Activated CD4-positive, alpha-beta T cell treated with anti-CD3 and anti-CD28 coated beads, Interleukin-2, amount 10 ng/mL, durations not matched to agents 7 days and 5 days (primary cell): ENCODE results near the gene SATB2. TPM values are rescaled to one million over a fixed set of nuclear protein-coding genes. Genes with fewer than 3 reads are reported as not detected.

Source experiments
- CTCF ChIA-PET: fragments of 350-600 bp; sonication (Branson Sonifier 250); formaldehyde crosslinking; loops from one replicate; lab custom pipeline; 2021; ENCODE audit warnings: antibody characterized with exemption; lab: Charles Lee
- POLR2A ChIA-PET: fragments of 350-600 bp; sonication (Branson Sonifier 250); formaldehyde crosslinking; loops from one replicate; lab custom pipeline; 2021; ENCODE audit warnings: antibody characterized with exemption; lab: Charles Lee
- DNase-seq: peaks from one replicate; pipeline ENCODE4 v3.0.0-alpha.2; 2020
- H3K27ac Mint-ChIP-seq: one replicate; pipeline ENCODE4 v1.8.0; 2021; ENCODE audit warnings: mild to moderate bottlenecking, moderate library complexity, mixed read lengths
- H3K27me3 Mint-ChIP-seq: one replicate; pipeline ENCODE4 v1.8.0; 2021; ENCODE audit warnings: mixed read lengths
- H3K36me3 Mint-ChIP-seq: one replicate; pipeline ENCODE4 v1.8.0; 2021; ENCODE audit warnings: low read depth, mixed read lengths
- H3K4me1 Mint-ChIP-seq: one replicate; pipeline ENCODE4 v1.8.0; 2021; ENCODE audit warnings: mixed read lengths
- H3K4me3 Mint-ChIP-seq: one replicate; pipeline ENCODE4 v1.8.0; 2021; ENCODE audit warnings: mild to moderate bottlenecking, moderate library complexity, mixed read lengths
- H3K9me3 Mint-ChIP-seq: one replicate; pipeline ENCODE4 v1.8.0; 2021; ENCODE audit warnings: mixed read lengths
- total RNA-seq, 2 experiments: library from RNA; stranded (reverse); gene quantifications; one replicate each; pipeline ENCODE4 v1.2.3, GENCODE V29; 2021

SATB2 gene
- total RNA-seq, 2 experiments from 2014 or later, result 0.02 to 0.07 TPM

DNA sequence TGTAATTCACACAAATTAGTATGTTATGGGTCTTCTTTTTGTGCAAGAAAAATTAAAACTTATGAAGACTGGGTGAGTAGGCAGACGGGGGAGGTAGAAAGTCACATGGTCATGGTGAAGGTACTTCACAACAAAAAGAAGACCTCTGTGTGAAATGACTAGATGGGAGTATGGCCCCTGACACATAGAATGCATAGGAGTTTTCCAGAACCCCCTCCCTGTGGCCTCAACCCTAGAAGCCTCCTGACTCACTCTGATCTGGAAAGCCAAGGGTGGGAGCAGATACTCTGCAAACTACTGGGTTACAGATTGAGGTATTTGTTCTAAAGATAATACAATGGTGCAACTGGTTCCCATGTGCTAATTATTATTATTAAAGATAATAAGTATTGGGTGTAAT is 23.2 kb downstream of the SATB2 start:
- H3K27me3 Mint-ChIP-seq, result peaks cover 9% of the 10 kb centered on the region
- CTCF ChIA-PET, result no interaction called here
- no peak overlapping the region for H3K27ac Mint-ChIP-seq
- H3K4me3 Mint-ChIP-seq, result no peak overlapping the region
- no peak for DNase-seq
- no peaks in the 10 kb centered on the region for H3K36me3 Mint-ChIP-seq
- POLR2A ChIA-PET, result no interaction called here
- H3K4me1 Mint-ChIP-seq, result no peaks in the 10 kb centered on the region
- no peaks in the 10 kb centered on the region for H3K9me3 Mint-ChIP-seq

DNA sequence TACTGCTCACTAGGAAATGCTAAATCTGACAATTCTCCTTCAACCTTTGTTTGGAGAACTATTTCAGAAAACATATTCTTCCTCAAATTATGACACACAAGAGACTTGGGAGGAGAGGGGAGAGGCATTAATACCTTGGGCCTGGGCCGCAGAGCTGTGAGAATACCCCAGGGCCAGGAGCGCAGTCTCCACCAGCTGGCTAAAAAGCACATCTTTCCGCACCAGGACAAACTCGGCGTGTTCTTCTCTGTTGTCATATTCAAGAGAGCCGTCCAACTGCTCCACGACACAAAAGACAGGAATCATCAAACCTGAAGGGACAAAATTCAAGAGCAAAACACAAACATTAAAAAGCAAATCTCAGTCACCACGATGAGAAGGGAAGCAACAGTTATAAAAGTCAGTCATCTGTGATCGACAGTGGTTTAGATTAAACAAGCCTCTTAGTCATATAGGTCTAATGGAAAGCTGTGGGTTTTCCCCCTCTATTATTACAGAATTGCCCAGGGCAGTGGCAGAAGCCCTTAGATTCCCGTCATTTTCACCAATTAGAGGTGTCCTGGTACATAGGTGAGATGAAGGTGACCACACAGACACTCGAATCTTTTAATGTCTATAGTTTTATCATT is 24.4 kb downstream of the SATB2 start:
- Mint-ChIP-seq H3K36me3 (no peaks in the 10 kb centered on the region), H3K4me1 (no peaks in the 10 kb centered on the region), H3K9me3 (no peaks in the 10 kb centered on the region), H3K27ac (no peak overlapping the region), H3K4me3 (no peak overlapping the region), H3K27me3 (peaks cover 11% of the 10 kb centered on the region)
- no peak for DNase-seq
- POLR2A ChIA-PET, result no interaction called here
- CTCF ChIA-PET, result no interaction called here

DNA sequence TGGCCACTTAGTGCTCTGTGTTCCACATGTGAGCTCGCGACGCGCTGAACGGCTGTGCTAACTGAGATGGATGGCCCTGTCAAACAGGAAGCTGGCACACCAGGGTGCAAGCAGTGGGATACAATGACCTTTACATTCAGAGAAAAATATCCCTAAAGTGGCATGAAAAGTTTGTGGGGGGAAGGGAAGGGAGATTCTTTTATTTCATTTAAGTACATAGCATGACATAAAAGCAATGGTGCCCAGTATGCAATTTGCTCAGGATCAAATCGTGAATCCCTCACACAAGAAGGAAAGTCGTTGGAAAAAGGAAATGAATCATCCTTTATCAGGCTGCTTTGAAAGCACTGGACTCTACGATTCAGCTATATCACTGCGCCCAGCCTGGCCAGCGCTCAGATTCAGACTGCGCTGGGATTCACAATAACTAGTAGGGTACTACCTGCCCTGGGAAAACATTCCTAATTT is 26.0 kb downstream of the SATB2 start:
- no peaks in the 10 kb centered on the region for H3K4me1 Mint-ChIP-seq
- peaks cover 11% of the 10 kb centered on the region for H3K27me3 Mint-ChIP-seq
- H3K4me3 Mint-ChIP-seq, result no peak overlapping the region
- H3K36me3 Mint-ChIP-seq, result no peaks in the 10 kb centered on the region
- DNase-seq, result no peak
- ChIA-PET CTCF (no interaction called here), POLR2A (no interaction called here)
- H3K9me3 Mint-ChIP-seq, result no peaks in the 10 kb centered on the region
- no peak overlapping the region for H3K27ac Mint-ChIP-seq

DNA sequence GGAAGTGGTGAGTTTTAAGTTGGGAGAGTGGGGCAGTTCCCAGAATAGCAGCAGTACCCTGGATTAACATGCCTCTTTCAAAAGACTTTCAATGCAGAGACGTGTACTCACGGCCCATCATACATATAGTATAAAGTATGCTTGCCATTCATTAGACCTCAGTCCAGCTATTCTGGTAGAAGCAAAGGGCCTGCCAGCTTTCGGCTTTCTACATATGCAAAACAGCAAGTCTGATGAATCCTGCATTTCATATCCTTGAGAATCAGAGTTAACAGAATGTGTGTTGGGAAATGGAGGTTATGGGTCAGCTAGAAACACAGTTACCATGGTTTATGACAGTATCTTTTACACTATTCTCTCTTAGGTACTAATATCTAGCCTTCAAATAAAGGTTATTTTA is 27.5 kb downstream of the SATB2 start:
- H3K4me3 Mint-ChIP-seq, result no peak overlapping the region
- POLR2A ChIA-PET, result no interaction called here
- H3K27ac Mint-ChIP-seq, result no peak overlapping the region
- CTCF ChIA-PET, result no interaction called here
- peaks cover 8% of the 10 kb centered on the region for H3K27me3 Mint-ChIP-seq
- no peak for DNase-seq
- H3K36me3 Mint-ChIP-seq, result no peaks in the 10 kb centered on the region
- H3K9me3 Mint-ChIP-seq, result no peaks in the 10 kb centered on the region
- no peaks in the 10 kb centered on the region for H3K4me1 Mint-ChIP-seq

DNA sequence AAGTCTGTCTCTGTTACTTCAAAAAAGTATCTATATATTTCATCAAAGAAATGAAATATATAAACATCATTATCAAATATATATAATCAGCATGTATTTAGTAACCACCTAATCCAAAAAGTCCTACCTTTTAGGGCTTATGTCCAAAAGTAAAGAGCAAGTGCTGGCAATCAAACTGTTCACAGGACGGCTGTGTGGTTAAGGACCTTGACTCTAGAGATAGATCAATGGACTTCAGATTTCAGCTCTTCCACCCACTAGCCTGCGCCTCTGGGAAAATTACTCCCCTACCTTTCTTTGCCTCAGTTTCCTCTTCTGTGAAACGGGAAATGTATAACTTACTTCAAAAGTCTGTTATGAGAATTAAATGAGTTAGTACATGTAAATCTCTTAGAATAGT is 29.4 kb downstream of the SATB2 start:
- Mint-ChIP-seq H3K36me3 (no peaks in the 10 kb centered on the region), H3K9me3 (no peaks in the 10 kb centered on the region), H3K4me3 (no peak overlapping the region), H3K4me1 (no peaks in the 10 kb centered on the region), H3K27ac (no peak overlapping the region), H3K27me3 (peaks cover 4% of the 10 kb centered on the region)
- CTCF ChIA-PET, result no interaction called here
- DNase-seq, result no peak
- POLR2A ChIA-PET, result no interaction called here

DNA sequence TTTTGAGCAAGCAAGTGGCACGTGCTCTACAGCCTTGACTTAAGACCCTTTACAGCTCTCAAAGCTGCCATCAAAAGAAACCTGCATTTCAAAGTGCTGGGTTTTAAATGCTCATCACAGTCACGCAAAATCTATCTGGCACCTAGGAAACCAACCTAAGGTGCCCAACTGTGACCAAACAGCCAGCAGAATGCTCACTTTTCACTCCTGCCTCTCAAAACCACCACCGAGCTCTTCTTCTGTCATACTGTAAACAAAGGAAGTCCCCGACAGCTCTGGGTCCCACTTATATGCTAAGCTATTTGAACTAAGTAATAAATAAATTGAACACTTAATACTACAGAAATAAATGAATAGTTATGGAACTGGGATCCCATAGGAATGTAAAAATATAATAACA is 33.6 kb downstream of the SATB2 start:
- Mint-ChIP-seq H3K27ac (no peak overlapping the region), H3K4me3 (no peak overlapping the region), H3K4me1 (no peaks in the 10 kb centered on the region), H3K36me3 (no peaks in the 10 kb centered on the region), H3K9me3 (no peaks in the 10 kb centered on the region), H3K27me3 (peaks cover 2% of the 10 kb centered on the region)
- CTCF ChIA-PET, result no interaction called here
- POLR2A ChIA-PET, result no interaction called here
- no peak for DNase-seq

DNA sequence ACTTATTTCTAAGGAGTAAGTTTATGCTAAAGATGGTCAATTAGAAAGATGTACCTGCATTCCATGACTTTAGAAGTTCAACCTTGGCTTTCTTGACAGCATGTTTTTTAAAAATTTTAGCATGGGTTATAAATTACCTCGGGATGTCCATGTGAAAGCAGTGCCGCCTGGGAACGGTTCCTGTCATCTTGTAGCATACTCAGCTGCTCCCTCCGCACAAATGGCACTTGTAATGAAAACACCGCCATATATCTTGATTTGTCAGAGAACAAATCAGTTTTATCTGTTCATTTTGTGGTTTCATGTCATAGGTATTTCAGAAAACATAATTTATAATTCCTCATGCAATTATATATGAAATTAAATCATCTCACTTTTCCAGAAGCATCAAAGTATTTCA is 38.3 kb downstream of the SATB2 start:
- H3K27ac Mint-ChIP-seq, result no peak overlapping the region
- no peaks in the 10 kb centered on the region for H3K4me1 Mint-ChIP-seq
- no peak overlapping the region for H3K4me3 Mint-ChIP-seq
- DNase-seq, result no peak
- H3K36me3 Mint-ChIP-seq, result no peaks in the 10 kb centered on the region
- H3K27me3 Mint-ChIP-seq, result no peaks in the 10 kb centered on the region
- ChIA-PET POLR2A (no interaction called here), CTCF (no interaction called here)
- no peaks in the 10 kb centered on the region for H3K9me3 Mint-ChIP-seq

DNA sequence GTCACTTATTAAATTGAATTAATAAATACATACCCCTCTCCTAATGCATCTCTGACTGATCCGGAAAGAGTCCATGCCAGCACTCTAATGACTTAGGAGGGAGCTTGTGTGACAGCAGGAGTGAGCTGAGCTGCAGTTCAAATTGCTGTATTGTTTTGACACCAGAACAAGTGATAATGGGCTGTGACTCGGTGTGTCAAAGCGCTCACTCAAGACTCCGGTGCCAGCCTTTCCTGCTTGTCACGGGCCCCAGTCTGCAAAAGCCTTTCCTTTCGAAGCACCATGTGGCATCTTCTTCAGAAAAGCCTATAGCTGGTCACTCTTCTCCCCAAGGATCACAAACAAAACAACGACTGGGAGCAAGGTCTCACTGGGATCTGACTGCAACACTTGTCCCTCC is 43.3 kb downstream of the SATB2 start:
- Mint-ChIP-seq H3K9me3 (no peaks in the 10 kb centered on the region), H3K27ac (no peak overlapping the region), H3K27me3 (peaks cover 2% of the 10 kb centered on the region), H3K4me1 (no peaks in the 10 kb centered on the region), H3K36me3 (no peaks in the 10 kb centered on the region), H3K4me3 (no peak overlapping the region)
- DNase-seq, result no peak
- POLR2A ChIA-PET, result no interaction called here
- CTCF ChIA-PET, result no interaction called here

DNA sequence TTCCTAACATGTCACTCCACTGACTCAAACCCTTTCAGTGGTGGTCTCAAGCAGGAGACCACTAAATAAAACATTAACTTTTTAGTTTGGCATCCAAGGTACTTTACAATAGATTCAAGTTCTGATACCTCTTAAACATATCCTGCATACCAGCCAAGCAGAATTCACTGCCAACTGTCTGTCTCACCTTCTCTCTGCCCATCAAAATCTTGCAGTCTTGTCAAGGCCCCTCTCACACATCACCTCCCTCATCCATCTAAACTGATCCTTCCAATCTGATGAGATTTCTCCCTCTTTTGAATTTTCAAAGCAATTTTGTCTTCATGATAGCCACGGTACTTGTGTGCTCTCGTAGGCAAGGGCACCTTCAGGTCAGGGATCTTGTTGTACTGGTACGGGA is 43.7 kb downstream of the SATB2 start:
- H3K27me3 Mint-ChIP-seq, result peaks cover 2% of the 10 kb centered on the region
- DNase-seq, result no peak
- no peak overlapping the region for H3K27ac Mint-ChIP-seq
- H3K9me3 Mint-ChIP-seq, result no peaks in the 10 kb centered on the region
- ChIA-PET CTCF (no interaction called here), POLR2A (no interaction called here)
- H3K4me3 Mint-ChIP-seq, result no peak overlapping the region
- H3K36me3 Mint-ChIP-seq, result no peaks in the 10 kb centered on the region
- no peaks in the 10 kb centered on the region for H3K4me1 Mint-ChIP-seq

DNA sequence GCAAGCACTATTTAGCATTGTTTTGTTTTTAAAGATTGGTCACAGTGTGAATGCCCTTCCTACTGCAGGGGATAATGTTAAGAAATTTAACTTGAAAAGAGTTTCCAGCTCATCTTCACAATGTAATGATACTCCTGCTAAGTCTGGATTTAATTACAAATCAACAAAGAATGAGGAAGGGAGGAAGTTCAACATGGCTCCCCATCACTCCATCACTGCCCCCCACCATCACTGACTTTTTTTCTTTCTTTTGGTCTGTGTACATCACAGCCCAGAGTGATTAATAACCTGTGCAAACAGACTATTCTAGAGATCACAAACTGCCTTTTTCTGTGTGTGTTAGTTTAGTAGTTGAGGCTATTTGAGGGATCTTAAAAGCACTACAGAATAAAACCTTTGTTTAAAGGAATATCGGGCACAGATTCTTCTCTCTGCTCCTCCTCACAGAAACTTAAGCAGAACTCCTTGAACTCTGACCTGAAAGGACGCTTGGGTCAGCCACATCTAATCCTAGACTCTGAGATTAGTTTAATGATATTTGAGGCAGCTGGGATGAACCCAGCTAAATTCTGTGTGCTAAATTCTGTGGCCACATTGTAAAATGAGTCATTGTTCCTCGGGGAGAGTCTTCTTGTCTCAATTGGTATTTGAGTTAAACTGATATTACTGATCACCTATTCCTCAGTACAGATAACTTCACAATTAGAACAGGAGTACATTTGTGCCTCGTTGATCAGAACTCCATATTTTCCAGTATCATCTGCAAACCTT is 47.8 kb downstream of the SATB2 start:
- no peaks in the 10 kb centered on the region for H3K4me1 Mint-ChIP-seq
- CTCF ChIA-PET, result no interaction called here
- no peaks in the 10 kb centered on the region for H3K36me3 Mint-ChIP-seq

DNA sequence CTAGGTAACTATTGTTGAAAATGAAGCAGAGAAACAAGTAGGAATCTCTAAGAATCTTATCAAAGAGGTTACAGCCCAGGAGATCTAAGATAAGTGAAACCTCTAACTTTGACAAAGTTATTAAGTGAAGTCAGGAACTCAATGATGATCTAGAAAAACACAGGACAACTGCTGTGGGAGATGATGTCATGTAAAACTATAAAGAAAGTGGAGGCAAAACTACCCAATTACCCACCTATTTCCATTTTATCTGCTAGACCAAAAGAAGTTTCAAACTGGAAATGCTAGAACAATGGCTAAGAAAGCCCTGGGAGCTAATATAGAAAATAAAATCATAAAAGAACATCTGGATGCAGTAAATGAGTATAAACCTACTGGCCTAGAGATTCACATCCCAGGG is 50.3 kb downstream of the SATB2 start:
- CTCF ChIA-PET, result no interaction called here
- no peaks in the 10 kb centered on the region for H3K9me3 Mint-ChIP-seq

More for the DNA sequence above, 47.8 kb downstream of the SATB2 start:
- peaks cover 9% of the 10 kb centered on the region for H3K27me3 Mint-ChIP-seq
- H3K27ac Mint-ChIP-seq, result no peak overlapping the region
- no peak for DNase-seq
- H3K4me3 Mint-ChIP-seq, result no peak overlapping the region
- POLR2A ChIA-PET, result no interaction called here
- no peaks in the 10 kb centered on the region for H3K9me3 Mint-ChIP-seq

DNA sequence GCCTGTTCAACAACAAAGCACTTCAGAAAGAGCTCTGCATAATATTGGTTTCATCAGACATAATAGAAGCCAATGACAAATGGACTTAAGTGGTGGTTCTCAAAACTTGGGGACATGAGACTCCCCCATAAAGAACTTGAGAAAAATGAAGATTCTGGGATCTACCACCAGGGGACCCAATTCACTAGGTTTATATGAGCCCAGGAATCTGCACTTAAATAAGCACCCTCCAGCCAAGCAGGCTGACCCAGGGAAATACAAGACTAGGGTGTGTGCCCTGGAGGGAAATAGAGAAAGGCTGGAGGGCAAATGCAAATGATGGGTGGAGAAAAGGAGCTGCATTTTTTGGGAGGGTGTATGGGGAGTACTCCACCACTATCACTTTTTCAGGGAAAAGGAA is 52.5 kb downstream of the SATB2 start:
- Mint-ChIP-seq H3K9me3 (no peaks in the 10 kb centered on the region), H3K4me1 (no peaks in the 10 kb centered on the region), H3K27ac (no peak overlapping the region), H3K27me3 (peaks cover 7% of the 10 kb centered on the region), H3K4me3 (no peak overlapping the region), H3K36me3 (no peaks in the 10 kb centered on the region)
- DNase-seq, result no peak
- CTCF ChIA-PET, result no interaction called here
- POLR2A ChIA-PET, result no interaction called here

More for the DNA sequence above, 50.3 kb downstream of the SATB2 start:
- H3K27me3 Mint-ChIP-seq, result peaks cover 7% of the 10 kb centered on the region
- no peak overlapping the region for H3K27ac Mint-ChIP-seq
- no peak overlapping the region for H3K4me3 Mint-ChIP-seq
- no peaks in the 10 kb centered on the region for H3K4me1 Mint-ChIP-seq
- H3K36me3 Mint-ChIP-seq, result no peaks in the 10 kb centered on the region
- POLR2A ChIA-PET, result no interaction called here
- no peak for DNase-seq

DNA sequence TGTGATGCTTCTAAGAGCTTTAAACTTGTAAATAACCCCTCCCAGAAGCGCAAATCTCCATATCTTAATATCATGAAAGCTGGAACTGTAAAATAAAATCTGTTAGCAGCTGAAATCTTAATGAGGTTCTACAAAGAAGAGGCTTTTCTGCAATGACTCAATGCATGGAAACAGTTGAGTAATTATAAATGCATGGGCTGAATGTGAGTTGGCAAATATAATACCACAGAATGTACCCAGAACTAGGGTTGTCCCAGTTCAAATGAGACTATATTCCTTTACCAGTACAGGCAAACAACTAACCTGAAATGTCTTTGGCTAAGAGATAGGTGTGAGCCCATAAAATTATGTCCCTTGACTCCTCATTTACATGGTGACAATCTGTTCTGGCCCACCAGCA is 52.9 kb downstream of the SATB2 start:
- Mint-ChIP-seq H3K27ac (no peak overlapping the region), H3K9me3 (no peaks in the 10 kb centered on the region), H3K36me3 (no peaks in the 10 kb centered on the region), H3K4me3 (no peak overlapping the region), H3K4me1 (no peaks in the 10 kb centered on the region), H3K27me3 (peaks cover 7% of the 10 kb centered on the region)
- ChIA-PET POLR2A (no interaction called here), CTCF (no interaction called here)
- no peak for DNase-seq

DNA sequence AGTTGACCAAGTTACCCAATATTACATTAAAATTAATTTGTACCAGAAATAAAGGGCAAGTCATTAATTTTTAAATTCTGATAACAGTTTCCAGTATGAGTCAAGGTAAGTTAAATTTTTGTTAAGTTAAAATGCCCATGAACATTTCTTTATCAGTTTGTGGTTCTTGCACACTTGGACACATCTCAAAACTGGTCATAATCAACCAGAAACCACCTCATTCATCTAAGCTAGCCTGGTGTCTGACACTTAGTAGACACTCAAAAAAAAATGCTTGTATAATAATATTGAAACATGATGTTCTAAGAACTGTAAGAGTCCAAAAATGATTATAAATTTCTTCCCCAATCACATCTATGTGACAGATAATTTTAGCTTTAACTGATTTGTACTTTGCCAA is 62.4 kb downstream of the SATB2 start:
- no peaks in the 10 kb centered on the region for H3K27me3 Mint-ChIP-seq
- no peaks in the 10 kb centered on the region for H3K36me3 Mint-ChIP-seq
- no peak overlapping the region for H3K27ac Mint-ChIP-seq
- CTCF ChIA-PET, result no interaction called here
- POLR2A ChIA-PET, result no interaction called here
- H3K4me3 Mint-ChIP-seq, result no peak overlapping the region
- H3K9me3 Mint-ChIP-seq, result no peaks in the 10 kb centered on the region
- no peak for DNase-seq
- no peaks in the 10 kb centered on the region for H3K4me1 Mint-ChIP-seq
